ENCODE results near the gene PATJ. TPM values are rescaled to one million over a fixed set of nuclear protein-coding genes. Genes with fewer than 3 reads are reported as not detected.
A peak's percentile ranks its signal among the peaks of the same experiment; 100 is the strongest.
"Not testable (repeated sequence)": the region's sequence is repeated elsewhere in the genome, so short reads cannot be mapped to it uniquely, and the experiment has no call there.

Gene PATJ
- total and polyA plus RNA-seq, 3 donors from 2014 or later = 12.9 to 44.5 (median 21.6) TPM

- Histone ChIP-seq H3K36me3 (ENCODE audit: low read depth, missing control alignments) (no peaks in the 10 kb centered on the region), H3K4me3 (no peak overlapping the region), H3K9me3 (no peaks in the 10 kb centered on the region), H3K4me1 (no peaks in the 10 kb centered on the region), H3K27me3 (no peaks in the 10 kb centered on the region), H3K27ac (no peak overlapping the region)
- intact Hi-C loops (cut with DNase I; ENCODE audit: low total_unique reads) = no loop called here
- WGBS, 2 donors = 63 to 67% methylated on average over 9 of the region's 9 CpGs
- DNase-seq = peak; percentile 65
- TF ChIP-seq POLR2A (IDR thresholded peaks at IDR 0.05) (no peak), CTCF (IDR thresholded peaks at IDR 0.05) (peak; percentile 63 to 78 (median 71))
Observed at GRCh38 chr1:62175568-62176179, 433.4 kb downstream of the PATJ start.

GRCh38 chr1:62176597-62177312 lies 434.5 kb downstream of the PATJ start:
- DNase-seq = no peak

GRCh38 chr1:62177621-62178020 lies 435.3 kb downstream of the PATJ start:
- Histone ChIP-seq H3K27ac (no peak overlapping the region), H3K36me3 (ENCODE audit: low read depth, missing control alignments) (no peaks in the 10 kb centered on the region), H3K27me3 (no peaks in the 10 kb centered on the region), H3K9me3 (no peaks in the 10 kb centered on the region), H3K4me1 (no peaks in the 10 kb centered on the region), H3K4me3 (no peak overlapping the region)
- intact Hi-C loops (cut with DNase I; ENCODE audit: low total_unique reads) = no loop called here
- WGBS, 2 donors = 68 to 75% methylated on average over 1 of the region's 1 CpG
- DNase-seq = no peak
- no peak for TF ChIP-seq POLR2A (IDR thresholded peaks at IDR 0.05)

More at GRCh38 chr1:62176597-62177312, 434.5 kb downstream of the PATJ start:
- no peaks in the 10 kb centered on the region for H3K27me3 ChIP-seq
- H3K36me3 ChIP-seq (ENCODE audit: low read depth, missing control alignments) = no peaks in the 10 kb centered on the region
- no peak overlapping the region for H3K4me3 ChIP-seq
- no peaks in the 10 kb centered on the region for H3K4me1 ChIP-seq
- intact Hi-C loops (cut with DNase I; ENCODE audit: low total_unique reads) = no loop called here
- 83 to 90% methylated on average over 14 of the region's 14 CpGs for WGBS, 2 donors
- TF ChIP-seq POLR2A (IDR thresholded peaks at IDR 0.05) (no peak), CTCF (IDR thresholded peaks at IDR 0.05) (no peak)
- no peak overlapping the region for H3K27ac ChIP-seq
- H3K9me3 ChIP-seq = no peaks in the 10 kb centered on the region

- H3K9me3 ChIP-seq = no peaks in the 10 kb centered on the region
- H3K4me1 ChIP-seq = no peaks in the 10 kb centered on the region
- no peaks in the 10 kb centered on the region for H3K27me3 ChIP-seq
- no peak overlapping the region for H3K27ac ChIP-seq
- 52 to 78% methylated on average over 7 of the region's 7 CpGs for WGBS, 2 donors
- H3K36me3 ChIP-seq (ENCODE audit: low read depth, missing control alignments) = no peaks in the 10 kb centered on the region
- intact Hi-C loops (cut with DNase I; ENCODE audit: low total_unique reads) = no loop called here
- peak; percentile 29 for DNase-seq
- no peak for TF ChIP-seq POLR2A (IDR thresholded peaks at IDR 0.05)
- no peak for TF ChIP-seq CTCF (IDR thresholded peaks at IDR 0.05)
- H3K4me3 ChIP-seq = no peak overlapping the region
Observed at GRCh38 chr1:62178372-62178771, 436.1 kb downstream of the PATJ start.

GRCh38 chr1:62180054-62180453 lies 437.8 kb downstream of the PATJ start:
- WGBS, 2 donors = 75 to 76% methylated on average over 4 of the region's 4 CpGs
- H3K27ac ChIP-seq; H3K36me3 ChIP-seq (ENCODE audit: low read depth, missing control alignments); intact Hi-C loops (cut with DNase I; ENCODE audit: low total_unique reads); H3K4me1 ChIP-seq; H3K9me3 ChIP-seq; H3K4me3 ChIP-seq; H3K27me3 ChIP-seq; DNase-seq: not testable (repeated sequence)

Measured in testis (tissue), 3 donors.